NB4 (cell line): ENCODE measurements around the gene SAMD11.
A peak's percentile ranks its signal among the peaks of the same experiment; 100 is the strongest.
"Not testable (repeated sequence)": the region's sequence is repeated elsewhere in the genome, so short reads cannot be mapped to it uniquely, and the experiment has no call there.

Experiments used
- DNase-seq: peaks from one replicate; pipeline ENCODE4 v3.0.0; 2010; ENCODE audit warnings: low read depth
- H3K4me3 ChIP-seq: one replicate; pipeline ENCODE4 v1.5.1; 2011; ENCODE audit warnings: mild to moderate bottlenecking, low read depth, low read length, moderate library complexity
- MYC ChIP-seq: IDR thresholded peaks from 2 replicates; pipeline ENCODE4 v1.6.1; 2011; ENCODE audit warnings: low read depth, low read length
- POLR2A ChIP-seq: IDR thresholded peaks from 2 replicates; pipeline ENCODE4 v1.6.1; 2011; ENCODE audit warnings: mild to moderate bottlenecking; ENCODE audit not compliant: insufficient read length; ENCODE audit errors: extremely low read depth
- TF ChIP-seq, protein P1 (sequence below): IDR thresholded peaks from one replicate; pipeline ENCODE4 v1.5.1; 2012; ENCODE audit warnings: low read depth, low read length
- TF ChIP-seq, protein P2 (sequence below): IDR thresholded peaks from 2 replicates; pipeline ENCODE4 v1.6.1; 2011; ENCODE audit warnings: low read depth, low read length

The SAMD11 gene

DNA sequence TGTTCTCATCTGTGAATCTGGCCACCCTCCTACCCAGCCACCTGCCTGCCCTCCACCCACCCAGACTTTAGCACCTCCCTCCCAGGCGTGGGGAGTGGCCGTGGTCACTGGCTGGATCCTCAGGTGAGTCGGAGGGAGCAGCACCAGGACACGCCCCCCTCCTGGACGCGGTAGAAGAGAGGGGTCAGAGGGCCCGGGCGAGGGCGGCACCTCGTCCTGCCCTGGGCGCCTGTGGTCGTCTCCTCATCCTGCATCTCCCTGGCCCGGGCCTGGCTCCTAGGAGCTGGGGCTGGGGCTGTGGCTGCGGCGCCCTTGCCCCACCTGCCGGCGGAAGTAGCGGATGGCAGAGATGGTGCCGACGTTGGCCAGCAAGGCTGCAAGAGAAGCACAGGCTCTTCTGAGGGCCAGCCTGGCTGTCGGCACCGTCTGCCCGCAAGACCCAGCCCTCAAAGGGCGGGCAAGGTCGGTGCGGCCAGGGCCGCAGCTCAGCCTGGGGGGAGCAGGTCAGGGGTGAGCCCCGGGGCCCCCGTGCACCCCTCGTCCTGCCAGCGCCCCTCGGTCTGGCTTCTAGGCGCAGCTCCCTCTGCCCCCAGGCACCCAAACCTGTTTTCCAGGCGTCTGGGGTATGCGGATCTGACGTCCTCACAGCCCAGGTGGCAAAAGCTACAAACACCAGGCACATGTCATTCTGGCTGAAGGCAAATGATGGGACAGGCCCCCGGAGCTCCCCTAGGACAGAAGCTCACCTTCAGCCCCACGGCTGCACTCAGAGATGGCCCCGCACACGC is 52.4 kb downstream of the SAMD11 start:
- DNase-seq, result peak; percentile 84
- no peak overlapping the region for H3K4me3 ChIP-seq
- TF ChIP-seq POLR2A, result no peak
- TF ChIP-seq, protein P1, sequence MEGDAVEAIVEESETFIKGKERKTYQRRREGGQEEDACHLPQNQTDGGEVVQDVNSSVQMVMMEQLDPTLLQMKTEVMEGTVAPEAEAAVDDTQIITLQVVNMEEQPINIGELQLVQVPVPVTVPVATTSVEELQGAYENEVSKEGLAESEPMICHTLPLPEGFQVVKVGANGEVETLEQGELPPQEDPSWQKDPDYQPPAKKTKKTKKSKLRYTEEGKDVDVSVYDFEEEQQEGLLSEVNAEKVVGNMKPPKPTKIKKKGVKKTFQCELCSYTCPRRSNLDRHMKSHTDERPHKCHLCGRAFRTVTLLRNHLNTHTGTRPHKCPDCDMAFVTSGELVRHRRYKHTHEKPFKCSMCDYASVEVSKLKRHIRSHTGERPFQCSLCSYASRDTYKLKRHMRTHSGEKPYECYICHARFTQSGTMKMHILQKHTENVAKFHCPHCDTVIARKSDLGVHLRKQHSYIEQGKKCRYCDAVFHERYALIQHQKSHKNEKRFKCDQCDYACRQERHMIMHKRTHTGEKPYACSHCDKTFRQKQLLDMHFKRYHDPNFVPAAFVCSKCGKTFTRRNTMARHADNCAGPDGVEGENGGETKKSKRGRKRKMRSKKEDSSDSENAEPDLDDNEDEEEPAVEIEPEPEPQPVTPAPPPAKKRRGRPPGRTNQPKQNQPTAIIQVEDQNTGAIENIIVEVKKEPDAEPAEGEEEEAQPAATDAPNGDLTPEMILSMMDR, result peak; percentile 60

DNA sequence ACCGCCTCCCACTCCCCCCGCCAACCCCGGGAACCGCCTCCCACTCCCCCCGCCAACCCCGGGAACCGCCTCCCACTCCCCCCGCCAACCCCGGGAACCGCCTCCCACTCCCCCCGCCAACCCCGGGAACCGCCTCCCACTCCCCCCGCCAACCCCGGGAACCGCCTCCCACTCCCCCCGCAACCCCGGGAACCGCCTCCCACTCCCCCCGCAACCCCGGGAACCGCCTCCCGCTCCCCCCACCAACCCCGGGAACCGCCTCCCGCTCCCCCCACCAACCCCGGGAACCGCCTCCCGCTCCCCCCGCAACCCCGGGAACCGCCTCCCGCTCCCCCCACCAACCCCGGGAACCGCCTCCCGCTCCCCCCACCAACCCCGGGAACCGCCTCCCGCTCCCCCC is 53.1 kb downstream of the SAMD11 start:
- not testable (repeated sequence) for H3K4me3 ChIP-seq, DNase-seq

DNA sequence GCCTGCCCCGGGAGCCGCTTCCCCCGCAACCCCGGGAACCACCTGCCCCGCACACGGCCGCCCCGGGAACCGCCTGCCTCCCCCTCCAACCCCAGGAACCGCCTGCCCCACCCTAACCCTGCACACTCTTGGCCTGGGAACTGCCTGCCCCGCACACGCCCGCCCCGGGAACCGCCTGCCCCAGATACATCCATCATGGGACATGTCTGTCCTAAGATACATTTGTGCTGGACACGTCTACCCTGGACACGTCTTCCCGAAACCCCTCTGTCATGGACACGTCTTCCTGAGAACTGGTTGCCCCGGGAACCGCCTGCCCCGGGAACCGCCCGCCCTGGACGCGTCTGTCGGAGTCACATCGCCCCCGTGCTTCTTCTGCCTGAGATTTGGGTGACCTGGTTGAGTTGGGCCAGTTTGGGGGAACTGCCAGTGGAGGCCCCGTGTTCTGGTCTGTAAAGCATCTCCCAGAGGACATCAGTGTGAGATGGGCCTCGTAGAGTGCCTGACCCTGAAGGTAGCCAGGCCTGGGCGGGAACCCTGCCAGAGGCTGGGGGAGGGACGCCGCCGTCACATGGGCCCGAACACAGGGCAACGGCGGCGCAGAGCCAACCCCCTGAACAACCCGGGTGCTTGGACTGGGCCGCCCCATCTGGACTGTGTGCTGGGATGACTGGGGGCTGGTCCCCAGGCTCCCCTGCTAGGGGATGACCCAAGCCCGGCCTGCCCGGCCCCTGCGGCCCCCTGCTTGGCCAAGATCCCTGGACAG is 54.5 kb downstream of the SAMD11 start:
- no peak for DNase-seq
- TF ChIP-seq, protein P1, result no peak
- TF ChIP-seq POLR2A, result no peak
- TF ChIP-seq MYC, result no peak
- TF ChIP-seq, protein P2, sequence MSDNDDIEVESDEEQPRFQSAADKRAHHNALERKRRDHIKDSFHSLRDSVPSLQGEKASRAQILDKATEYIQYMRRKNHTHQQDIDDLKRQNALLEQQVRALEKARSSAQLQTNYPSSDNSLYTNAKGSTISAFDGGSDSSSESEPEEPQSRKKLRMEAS, result no peak
- H3K4me3 ChIP-seq, result no peak overlapping the region

DNA sequence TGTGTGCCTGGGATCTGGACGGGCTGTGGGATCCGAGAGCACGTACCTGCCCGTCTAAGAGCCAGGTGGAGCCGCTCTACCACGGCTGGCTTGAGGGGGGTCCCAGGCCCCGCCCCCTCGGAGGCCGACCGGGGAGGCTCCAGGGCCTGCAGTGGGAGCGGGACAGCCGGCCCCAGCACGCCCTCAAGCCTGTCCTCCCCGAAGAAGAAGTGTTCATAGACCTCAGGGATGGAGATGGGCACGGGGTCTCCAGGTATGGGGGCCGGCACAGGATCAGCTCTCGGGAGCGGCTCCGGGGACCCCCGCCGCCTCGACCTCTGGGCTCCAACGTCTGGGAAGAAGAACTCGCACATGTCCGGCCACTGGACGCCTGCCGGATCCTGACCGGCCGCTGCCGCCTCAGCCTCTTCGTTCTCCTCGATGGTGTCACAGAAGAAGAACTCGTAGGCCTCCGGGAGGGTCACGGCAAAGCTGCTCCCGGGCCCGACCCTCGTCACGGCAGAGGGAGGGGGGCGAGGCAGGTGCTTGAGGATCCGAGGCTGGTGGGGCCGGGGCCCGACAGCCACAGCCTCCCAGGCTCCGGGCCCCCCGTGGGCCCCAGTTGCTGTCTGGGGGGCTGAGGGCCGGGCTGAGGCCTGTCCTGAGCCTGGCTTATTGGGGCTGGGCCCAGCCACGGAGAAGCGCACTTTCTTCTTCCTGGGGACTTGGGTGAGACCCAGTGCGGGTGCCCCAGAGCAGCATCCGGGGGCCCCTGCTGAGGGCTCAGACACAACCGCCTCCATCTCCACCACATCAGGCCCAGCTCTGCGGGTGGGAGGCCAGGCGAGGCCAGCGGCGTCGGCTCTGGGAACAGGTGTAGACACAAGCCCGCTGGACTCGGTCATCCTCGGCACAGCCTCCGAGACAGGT is 55.4 kb downstream of the SAMD11 start:
- TF ChIP-seq, protein P1, result no peak
- TF ChIP-seq MYC, result no peak
- TF ChIP-seq, protein P2, result no peak
- no peak for TF ChIP-seq POLR2A
- no peak for DNase-seq
- H3K4me3 ChIP-seq, result no peak overlapping the region

DNA sequence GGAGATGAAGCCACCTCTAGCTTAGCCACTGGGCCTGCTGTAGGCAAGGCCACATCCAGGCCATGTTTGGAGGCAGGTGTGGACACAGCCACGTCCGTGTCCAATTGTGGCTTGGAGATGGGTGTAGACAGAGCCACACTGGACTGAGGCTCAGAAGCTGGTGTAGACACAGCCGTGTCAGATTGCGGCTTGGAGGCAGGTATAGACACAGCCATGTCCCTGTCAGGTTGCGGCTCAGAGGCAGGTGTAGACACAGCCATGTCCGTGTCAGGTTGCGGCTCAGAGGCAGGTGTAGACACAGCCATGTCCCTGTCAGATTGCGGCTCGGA is 56.0 kb downstream of the SAMD11 start:
- no peak for TF ChIP-seq MYC
- TF ChIP-seq, protein P1, result no peak
- no peak for TF ChIP-seq POLR2A
- TF ChIP-seq, protein P2, result no peak
- no peak overlapping the region for H3K4me3 ChIP-seq
- DNase-seq, result no peak

DNA sequence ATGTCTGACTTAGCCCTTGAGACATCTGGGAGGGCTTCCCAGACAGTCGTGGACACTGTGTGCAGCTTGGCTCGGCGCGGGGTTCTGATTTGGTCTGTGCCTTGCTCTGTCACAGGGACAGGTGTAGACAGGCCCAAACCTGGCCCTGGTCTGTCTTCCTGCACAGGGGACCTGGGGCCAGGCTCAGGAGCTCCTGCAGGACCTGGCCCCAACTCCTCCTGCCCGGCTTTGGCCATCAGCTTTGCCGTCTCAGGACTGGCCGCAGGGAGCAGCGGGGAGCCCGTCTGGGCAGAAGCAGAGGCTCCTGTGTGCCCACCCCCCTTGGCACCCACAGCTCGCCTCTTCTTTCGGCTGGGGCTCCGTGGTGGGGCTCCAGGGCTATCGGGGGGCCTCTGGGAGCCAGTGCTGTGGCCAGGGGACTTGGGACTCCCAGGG is 56.4 kb downstream of the SAMD11 start:
- TF ChIP-seq POLR2A (no peak), MYC (no peak)
- TF ChIP-seq, protein P2, result no peak
- TF ChIP-seq, protein P1, result no peak
- no peak overlapping the region for H3K4me3 ChIP-seq

More for the DNA sequence above, 56.4 kb downstream of the SAMD11 start:
- DNase-seq, result no peak
